Smooth muscle cell (in vitro differentiated cells): Measurements from ENCODE around the gene ZNF764. TPM values are rescaled to one million over a fixed set of nuclear protein-coding genes. Genes with fewer than 3 reads are reported as not detected.
A peak's percentile ranks its signal among the peaks of the same experiment; 100 is the strongest.

ENCODE experiments used
- DNase-seq: peaks from one replicate; lab custom pipeline; 2025; ENCODE audit not compliant: unreplicated experiment; lab: John Stamatoyannopoulos, UW
- H2AFZ ChIP-seq: fragments of 200-600 bp; sonication (generic); 2 replicates; pipeline ENCODE4 v1.6.0; 2016; ENCODE audit warnings: antibody characterized with exemption, low read depth, mild to moderate bottlenecking
- H3F3A ChIP-seq: fragments of 200-600 bp; sonication (generic); 2 replicates; pipeline ENCODE4 v1.6.0; 2017; ENCODE audit warnings: antibody characterized with exemption, low read depth
- H3K27ac ChIP-seq: fragments of 200-600 bp; sonication (generic); 2 replicates; pipeline ENCODE4 v1.5.1; 2016; ENCODE audit warnings: low read depth, mild to moderate bottlenecking
- H3K27me3 ChIP-seq: fragments of 200-600 bp; sonication (generic); 2 replicates; pipeline ENCODE4 v1.6.1; 2016; ENCODE audit warnings: low read depth, mild to moderate bottlenecking
- H3K36me3 ChIP-seq: fragments of 200-600 bp; sonication (generic); 2 replicates; pipeline ENCODE4 v1.5.1; 2016; ENCODE audit warnings: low read depth
- H3K4me1 ChIP-seq: fragments of 200-600 bp; sonication (generic); 2 replicates; pipeline ENCODE4 v1.5.1; 2016; ENCODE audit warnings: low read depth
- H3K4me2 ChIP-seq: fragments of 200-600 bp; sonication (generic); 2 replicates; pipeline ENCODE4 v1.6.0; 2016; ENCODE audit warnings: mild to moderate bottlenecking
- H3K4me3 ChIP-seq: fragments of 200-600 bp; sonication (generic); 2 replicates; pipeline ENCODE4 v1.5.1; 2016; ENCODE audit warnings: mild to moderate bottlenecking
- H3K79me2 ChIP-seq: fragments of 200-600 bp; sonication (generic); 2 replicates; pipeline ENCODE4 v1.6.0; 2016; ENCODE audit warnings: low read depth, mild to moderate bottlenecking
- H3K9ac ChIP-seq: fragments of 200-600 bp; sonication (generic); 2 replicates; pipeline ENCODE4 v1.6.0; 2016; ENCODE audit warnings: low read depth
- H3K9me3 ChIP-seq: fragments of 200-600 bp; sonication (generic); replicated peaks from 2 replicates; pipeline ENCODE4 v1.5.1; 2016; ENCODE audit warnings: low read depth
- H4K20me1 ChIP-seq: fragments of 200-600 bp; sonication (generic); 2 replicates; pipeline ENCODE4 v1.6.0; 2016; ENCODE audit warnings: low read depth
- CTCF ChIP-seq: fragments of 200-600 bp; sonication (generic); IDR thresholded peaks from 2 replicates; pipeline ENCODE4 v1.5.1; 2017; ENCODE audit warnings: borderline replicate concordance, mild to moderate bottlenecking, antibody characterized with exemption; ENCODE audit not compliant: insufficient read depth, poor library complexity, severe bottlenecking
- WGBS: methylation state at CpG from one replicate; pipeline ENCODE4 v1.1.7; 2016; ENCODE audit warnings: low lambda C conversion rate; 5-methylcytosine and 5-hydroxymethylcytosine counted together
- polyA plus RNA-seq: library from polyadenylated mRNA; unstranded; fragments of >200 nt; fragmentation: Nextera tagmentation; extraction: Ambion mirVana; gene quantifications from 2 replicates; pipeline ENCODE4 v1.2.1, GENCODE V29; 2016
- total RNA-seq: library from RNA; depleted of rRNA; stranded (reverse); fragments of >200 nt; gene quantifications from 2 replicates; pipeline ENCODE4 v1.2.3, GENCODE V29; 2014

The ZNF764 gene
- total and polyA plus RNA-seq, 2 experiments from 2014 or later = 1.6 to 6.5 TPM

GRCh38 chr16:30569281-30569680 lies 11.1 kb upstream of the ZNF764 start:
- Histone ChIP-seq H4K20me1 (no peaks in the 10 kb centered on the region), H3K27ac (no peak overlapping the region), H3K9ac (no peak overlapping the region), H3K4me3 (no peak overlapping the region), H3K4me2 (no peak overlapping the region), H3F3A (peaks cover 6% of the 10 kb centered on the region), H3K27me3 (no peaks in the 10 kb centered on the region), H2AFZ (no peak overlapping the region), H3K9me3 (no peaks in the 10 kb centered on the region), H3K36me3 (no peaks in the 10 kb centered on the region), H3K79me2 (no peaks in the 10 kb centered on the region), H3K4me1 (peaks cover 13% of the 10 kb centered on the region)
- DNase-seq = no peak
- 95% methylated on average over 3 of the region's 3 CpGs for WGBS
- TF ChIP-seq CTCF = no peak

- TF ChIP-seq CTCF = no peak
- Histone ChIP-seq H3K79me2 (no peaks in the 10 kb centered on the region), H3K4me3 (no peak overlapping the region), H3F3A (peaks cover 6% of the 10 kb centered on the region), H3K36me3 (no peaks in the 10 kb centered on the region), H3K27me3 (no peaks in the 10 kb centered on the region), H2AFZ (no peak overlapping the region), H3K27ac (peak overlapping the region; percentile 42), H3K4me1 (peaks cover 13% of the 10 kb centered on the region), H4K20me1 (no peaks in the 10 kb centered on the region), H3K4me2 (no peak overlapping the region), H3K9ac (peak overlapping the region; percentile 33), H3K9me3 (no peaks in the 10 kb centered on the region)
- 30% methylated on average over 6 of the region's 6 CpGs for WGBS
- no peak for DNase-seq
Measured at GRCh38 chr16:30567991-30568638, 9.9 kb upstream of the ZNF764 start.

- 92% methylated on average over 14 of the region's 14 CpGs for WGBS
- peak overlapping the region; percentile 42 for H3K27ac ChIP-seq
- H3K27me3 ChIP-seq = no peaks in the 10 kb centered on the region
- H3K36me3 ChIP-seq = no peaks in the 10 kb centered on the region
- no peak overlapping the region for H3K4me3 ChIP-seq
- DNase-seq = no peak
- TF ChIP-seq CTCF = no peak
- H4K20me1 ChIP-seq = no peaks in the 10 kb centered on the region
- no peak overlapping the region for H2AFZ ChIP-seq
- H3K9ac ChIP-seq = peak overlapping the region; percentile 33
- H3K4me1 ChIP-seq = peaks cover 11% of the 10 kb centered on the region
- H3K9me3 ChIP-seq = no peaks in the 10 kb centered on the region
- H3K79me2 ChIP-seq = no peaks in the 10 kb centered on the region
- no peak overlapping the region for H3K4me2 ChIP-seq
- peaks cover 6% of the 10 kb centered on the region for H3F3A ChIP-seq
Measured at GRCh38 chr16:30567160-30567990, 9.2 kb upstream of the ZNF764 start.
